Measurements from ENCODE around the gene NINJ2.

The NINJ2 gene

DNA sequence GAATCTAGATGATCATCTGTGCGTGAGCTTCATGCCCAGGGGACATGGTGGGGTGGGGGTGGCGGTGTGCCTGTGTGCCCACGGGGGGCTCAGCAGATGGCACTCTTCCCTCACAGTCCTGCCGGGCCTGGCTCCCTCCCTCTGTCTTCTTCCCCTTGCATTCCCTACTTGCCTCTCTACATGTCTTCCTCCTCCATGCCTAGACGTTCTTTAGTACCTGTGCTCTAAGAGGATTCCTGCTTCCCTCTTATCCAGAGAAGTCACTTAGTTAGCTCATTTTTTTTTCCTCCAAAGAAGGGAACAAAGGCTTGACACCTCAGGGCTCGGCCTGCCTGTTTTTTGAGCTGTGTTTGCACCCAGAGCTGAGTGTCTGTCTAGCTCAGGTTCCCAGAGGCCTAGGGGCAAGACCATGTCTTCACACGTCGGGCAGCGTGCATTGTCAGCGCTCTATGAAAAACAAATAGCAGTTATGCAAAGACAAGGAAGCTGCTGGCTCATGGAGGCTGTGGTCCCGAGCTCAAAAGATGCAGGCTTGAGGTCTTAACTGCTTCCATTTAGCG is 48.8 kb downstream of the NINJ2 start:
- peak in 1 of 2 donors; percentile 21 for DNase-seq (ENCODE audit: low read depth in 2 of 2)

DNA sequence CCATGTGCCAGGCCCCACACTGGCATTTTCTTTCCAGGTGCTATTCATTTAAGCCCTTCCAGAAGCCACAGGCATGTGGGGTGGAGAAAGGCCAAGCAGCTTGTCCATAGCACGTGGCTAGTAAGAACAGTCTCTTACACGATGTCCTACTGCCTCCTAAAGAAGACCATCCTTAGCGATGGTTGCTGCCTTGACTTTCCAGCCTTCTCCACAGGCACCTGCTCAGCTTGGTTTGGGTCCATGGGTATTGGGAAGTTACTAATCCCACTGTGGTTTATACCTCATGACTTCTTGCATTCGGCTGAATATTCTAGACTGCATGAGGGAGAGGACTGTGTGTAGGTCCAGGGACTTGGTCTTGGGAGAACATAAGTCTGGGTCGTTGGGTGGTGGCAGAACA is 49.2 kb downstream of the NINJ2 start:
- no peak for DNase-seq (ENCODE audit: low read depth in 2 of 2)

DNA sequence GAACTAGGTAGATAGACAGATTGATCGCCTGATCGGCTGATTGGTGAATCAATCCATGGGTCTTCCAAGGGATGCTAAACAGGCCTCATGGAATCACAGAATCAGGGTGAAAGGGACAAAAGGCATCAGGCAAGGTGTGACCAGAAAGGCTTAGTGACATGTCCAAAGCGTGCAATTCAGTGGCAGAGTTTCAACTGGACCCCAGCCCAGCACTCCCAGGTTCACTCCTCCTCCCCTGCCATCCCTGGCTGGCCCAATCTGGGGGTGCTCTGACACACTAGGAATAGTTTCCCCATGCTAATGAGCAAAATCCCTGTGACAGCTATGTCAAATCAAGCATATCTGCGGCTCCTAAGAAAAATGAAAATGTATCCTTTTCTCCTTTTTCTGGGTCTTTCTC is 50.4 kb downstream of the NINJ2 start:
- DNase-seq (ENCODE audit: low read depth in 2 of 2): no peak

DNA sequence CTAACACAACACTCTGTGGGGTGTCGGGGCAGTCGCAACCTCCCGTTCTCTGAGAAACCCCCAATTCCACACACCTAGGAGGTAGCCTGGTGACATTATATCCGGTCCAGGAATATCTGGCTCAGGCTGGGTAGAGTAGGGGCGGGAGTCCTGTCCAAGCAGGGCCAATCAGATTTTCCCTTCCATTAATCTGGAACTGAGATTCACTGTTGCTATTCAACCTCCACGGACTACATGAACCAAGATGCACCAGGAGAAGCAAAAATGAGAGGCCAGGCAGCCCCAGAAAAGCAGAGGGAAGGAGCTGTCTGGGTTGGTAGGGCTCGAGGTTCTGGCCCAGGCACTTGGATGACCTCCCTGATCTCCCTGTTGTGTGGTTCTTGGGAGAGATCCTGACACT is 51.0 kb downstream of the NINJ2 start:
- DNase-seq (ENCODE audit: low read depth in 2 of 2): no peak

DNA sequence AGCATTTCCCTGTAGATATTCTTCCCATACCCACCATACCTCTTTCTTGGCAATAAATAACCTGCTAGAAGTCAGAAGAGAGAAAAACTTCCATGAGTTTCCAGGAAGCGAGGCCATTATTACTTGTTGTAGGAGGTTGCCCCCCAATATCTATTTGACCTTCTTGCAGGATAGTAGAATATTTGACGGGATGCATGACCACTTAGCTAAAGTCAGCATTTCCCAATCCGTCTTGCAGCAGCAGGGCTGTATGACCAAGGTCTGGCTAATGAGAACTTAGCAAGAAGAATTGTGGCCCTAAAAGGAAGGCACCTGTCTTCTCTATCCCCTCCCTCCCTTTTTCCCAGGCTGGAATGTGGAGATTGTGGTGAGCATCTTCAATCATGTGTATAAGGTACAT is 51.5 kb downstream of the NINJ2 start:
- no peak for DNase-seq (ENCODE audit: low read depth in 2 of 2)

DNA sequence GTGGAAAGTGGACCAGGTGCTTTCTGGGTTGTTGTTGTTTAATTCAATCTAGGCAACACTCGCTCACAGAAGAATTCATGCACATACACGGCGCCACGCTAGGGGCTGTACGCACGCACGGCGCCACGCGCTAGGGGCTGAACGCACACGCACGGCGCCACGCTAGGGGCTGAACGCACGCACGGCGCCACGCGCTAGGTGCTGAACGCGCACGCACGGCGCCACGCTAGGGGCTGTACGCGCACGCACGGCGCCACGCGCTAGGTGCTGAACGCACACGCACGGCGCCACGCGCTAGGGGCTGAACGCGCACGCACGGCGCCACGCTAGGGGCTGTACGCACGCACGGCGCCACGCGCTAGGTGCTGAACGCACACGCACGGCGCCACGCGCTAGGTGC is 54.3 kb downstream of the NINJ2 start:
- DNase-seq (ENCODE audit: low read depth in 2 of 2): no peak

DNA sequence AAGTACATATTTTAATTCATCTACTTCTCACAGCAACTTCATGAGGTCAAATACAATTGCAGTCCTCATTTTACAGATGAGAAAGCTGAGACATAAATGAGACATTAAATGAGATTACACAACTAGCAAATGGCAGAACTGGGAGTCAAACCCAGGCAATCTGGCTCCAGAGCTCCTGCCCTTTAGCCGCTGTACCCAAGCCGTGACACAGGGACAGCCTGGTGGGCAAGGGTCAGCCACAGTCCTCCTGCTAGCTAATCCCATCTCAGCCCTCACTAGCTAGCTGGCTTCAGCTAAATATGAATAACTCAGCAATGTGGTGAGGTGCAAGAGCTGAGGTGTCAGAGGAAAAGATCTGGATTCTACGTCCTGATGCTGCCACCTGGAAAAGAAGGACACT is 54.8 kb downstream of the NINJ2 start:
- DNase-seq (ENCODE audit: low read depth in 2 of 2): no peak

DNA sequence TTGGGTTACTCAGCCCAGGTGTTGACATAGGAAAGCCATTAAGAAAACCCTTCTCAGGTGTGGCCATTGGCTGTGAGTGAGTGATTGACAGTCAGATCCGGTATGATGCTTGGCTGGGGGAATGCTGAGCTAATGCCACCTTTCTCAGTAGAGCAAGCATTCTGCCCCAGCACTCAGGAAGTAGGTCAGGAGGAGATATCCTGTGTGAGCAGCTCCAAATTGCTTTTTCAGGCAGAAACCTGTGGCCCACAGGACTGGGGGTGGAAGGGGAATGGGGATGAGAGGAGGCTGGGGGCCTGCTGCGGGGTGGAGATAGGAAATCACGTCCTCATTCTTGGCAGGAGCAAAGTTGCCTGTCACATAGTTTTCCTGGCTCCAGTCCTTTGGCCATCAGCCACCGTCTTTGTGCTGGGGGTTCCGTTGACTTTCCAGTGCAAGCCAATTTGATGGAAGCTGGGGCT is 55.7 kb downstream of the NINJ2 start:
- no peak for DNase-seq (ENCODE audit: low read depth in 2 of 2)

DNA sequence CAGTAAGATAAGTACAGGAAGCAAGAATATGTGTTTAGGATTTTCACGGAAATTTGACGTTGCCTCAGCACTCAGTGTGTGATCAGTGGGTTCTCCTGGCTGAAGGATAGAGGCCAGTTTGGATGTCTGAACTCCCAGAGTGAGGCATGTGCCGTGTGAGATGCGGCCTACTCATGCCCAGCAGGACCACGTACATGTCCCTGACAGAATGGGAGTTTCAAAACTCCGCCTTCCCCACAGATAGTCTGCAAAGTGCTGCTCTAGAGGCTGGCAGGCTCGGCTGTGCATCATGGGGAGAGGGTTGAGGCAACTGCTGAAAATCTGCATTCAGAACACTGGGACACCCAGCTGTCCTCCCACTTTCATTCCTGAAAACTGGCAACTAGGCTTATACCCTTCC is 58.3 kb downstream of the NINJ2 start:
- no peak for DNase-seq (ENCODE audit: low read depth in 2 of 2)

DNA sequence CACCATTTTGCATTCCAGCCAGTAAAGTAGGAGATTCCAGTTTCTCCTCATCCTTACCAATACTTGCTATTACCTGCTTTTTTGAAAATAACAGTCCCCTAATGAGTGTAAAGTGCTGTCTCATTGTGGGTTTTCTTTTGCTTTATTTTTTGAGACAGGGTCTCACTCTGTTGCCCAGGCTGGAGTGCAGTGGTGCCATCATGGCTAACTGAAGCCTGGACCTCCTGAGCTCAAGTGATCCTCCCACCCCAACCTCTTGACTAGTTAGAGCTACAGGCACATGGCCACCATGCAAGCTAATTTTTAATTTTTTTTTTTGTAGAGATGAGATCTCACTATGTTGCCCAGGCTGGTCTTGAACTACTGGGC is 60.6 kb downstream of the NINJ2 start:
- no peak for DNase-seq (ENCODE audit: low read depth in 2 of 2)

DNA sequence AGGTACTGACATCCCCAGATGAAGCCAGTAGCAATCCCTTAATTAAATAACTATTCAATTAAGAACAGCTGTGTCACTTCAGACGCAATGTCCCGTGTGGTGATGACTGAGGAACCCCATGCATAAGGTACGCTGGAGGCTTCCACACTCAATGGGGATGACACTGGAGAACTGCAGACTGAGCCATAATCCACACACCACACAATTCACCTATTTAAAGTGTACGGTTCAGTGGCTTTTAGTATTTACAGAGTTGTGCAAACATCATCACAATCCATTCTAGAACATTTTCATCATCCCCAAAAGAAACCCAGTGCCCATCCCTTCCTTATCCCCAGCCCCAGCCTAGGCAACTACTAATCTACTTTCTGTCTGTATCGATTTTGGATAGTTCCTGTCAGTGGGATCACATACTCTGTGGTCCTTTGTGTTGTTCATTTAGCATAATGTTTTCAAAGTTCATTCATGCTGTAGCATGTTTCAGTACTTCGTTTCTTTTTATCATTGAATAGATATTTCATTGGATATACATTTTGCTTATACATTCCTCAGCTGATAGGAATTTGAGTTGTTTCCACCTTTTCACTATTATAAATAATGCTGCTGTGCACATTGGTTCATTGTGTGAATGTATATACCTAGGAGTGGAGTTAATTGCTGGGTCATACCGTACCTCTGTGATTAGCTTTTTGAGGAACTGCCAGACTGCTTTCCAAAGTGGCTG is 61.1 kb downstream of the NINJ2 start:
- no peak for DNase-seq (ENCODE audit: low read depth in 2 of 2)

DNA sequence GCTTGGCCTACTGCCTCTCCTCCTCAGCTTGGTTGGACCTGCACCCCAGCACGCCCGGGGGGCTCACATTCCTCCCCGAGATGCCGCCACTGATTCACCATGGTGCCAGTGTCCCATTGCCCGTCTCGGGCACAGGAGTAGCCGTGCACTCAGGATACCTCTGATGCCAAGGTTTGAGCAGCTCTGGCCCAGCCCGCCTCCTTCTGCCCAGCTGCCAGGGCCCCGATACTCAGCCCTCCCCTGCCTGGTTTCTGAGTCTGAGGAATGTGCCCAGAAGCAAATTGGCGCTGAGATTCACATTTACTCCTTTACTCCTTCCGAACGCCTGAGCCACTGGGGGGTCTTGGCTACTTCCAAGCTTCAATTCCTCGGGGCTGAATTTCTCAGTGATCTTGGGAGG is 63.5 kb downstream of the NINJ2 start:
- no peak for DNase-seq (ENCODE audit: low read depth in 2 of 2)

DNA sequence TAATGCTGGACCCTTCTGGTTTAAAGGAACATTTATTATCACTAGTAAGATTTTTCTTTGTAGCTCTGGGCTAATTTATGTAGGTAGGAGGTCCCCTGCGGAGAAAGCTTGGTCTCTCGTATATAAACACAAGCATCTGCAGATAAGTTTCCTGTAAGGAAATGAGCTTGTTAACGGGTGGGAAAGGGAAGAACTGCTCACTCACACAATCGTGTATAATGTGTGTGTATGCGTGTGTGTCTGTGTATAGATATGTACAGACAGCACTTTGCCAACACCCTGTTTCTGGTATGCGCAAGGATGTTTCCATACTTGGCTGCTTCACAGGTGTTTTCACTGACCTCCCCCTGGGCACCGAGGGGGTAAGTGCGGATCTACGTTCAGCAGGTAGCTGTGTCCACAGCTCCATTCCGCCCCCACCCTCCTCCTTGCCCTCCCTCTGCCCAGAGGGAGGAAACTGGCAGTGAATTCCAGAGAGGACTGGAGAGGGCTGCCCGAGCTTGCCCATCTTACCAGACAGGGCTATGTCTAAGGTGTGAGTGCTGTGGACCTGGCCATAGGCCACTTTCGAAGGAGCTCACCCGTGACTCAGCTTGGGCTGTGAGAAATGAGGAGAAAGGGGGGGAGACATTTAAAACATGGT is 65.2 kb downstream of the NINJ2 start:
- no peak for DNase-seq (ENCODE audit: low read depth in 2 of 2)

DNA sequence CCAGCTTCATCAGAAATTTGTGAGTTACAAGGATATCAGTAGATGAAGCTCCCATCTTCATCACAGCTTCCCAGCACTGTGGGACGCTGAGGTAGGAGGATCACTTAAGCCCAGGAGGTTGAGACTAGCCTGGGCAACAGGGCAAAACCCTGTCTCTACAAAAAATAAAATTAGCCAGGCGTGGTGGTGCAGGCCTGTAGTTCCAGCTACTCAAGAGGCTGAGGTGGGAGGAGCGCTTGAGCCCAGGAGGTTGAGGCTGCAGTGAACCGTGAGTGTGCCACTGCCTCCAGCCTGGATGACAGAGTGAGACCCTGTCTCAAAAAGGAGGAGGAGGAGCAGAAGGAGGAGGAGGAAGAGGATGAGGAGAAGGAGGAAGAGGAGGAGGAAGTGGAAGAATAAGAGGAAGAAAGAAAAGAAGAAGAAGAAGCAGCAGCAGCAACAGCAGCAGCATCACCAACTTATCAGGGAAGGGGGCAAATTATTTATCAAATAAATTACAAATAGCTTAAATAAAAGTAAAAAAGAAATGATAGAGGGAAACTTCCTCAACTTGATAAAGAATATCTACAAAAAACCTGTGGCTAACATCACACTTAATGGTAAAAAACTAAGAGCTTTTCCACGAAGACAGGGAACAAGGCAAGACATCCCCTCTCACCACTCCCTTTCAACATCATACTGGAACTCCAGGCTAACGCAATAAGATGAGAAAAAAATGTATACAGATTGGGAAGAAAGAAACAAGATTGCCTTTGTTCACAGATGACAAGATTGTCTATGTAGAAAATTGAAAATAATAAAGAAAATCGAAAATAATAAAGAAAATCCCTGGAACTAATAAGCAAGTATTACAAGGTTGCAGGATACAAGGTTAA is 69.6 kb downstream of the NINJ2 start:
- DNase-seq (ENCODE audit: low read depth in 2 of 2): no peak

DNA sequence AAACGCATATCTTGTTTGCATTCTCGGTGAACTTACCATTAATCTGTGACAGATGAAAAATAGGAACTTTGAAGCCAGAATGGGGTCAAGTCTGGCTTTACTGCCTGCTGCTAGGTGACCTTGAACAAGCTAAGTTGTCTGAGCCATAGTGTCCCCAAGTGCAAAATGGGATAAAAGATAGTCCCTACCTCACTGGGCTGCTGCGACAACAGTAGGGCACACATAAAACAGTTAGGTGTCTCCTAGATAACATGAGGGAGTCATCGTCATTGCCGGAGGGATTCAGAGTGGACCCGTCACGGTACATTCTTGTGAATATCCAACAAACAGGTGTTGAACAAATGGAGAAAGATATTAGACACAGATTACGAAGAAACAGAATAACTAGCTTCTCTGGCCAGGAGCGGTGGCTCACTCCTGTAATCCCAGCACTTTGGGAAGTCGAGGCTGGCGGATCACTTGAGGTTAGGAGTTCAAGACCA is 71.2 kb downstream of the NINJ2 start:
- no peak for DNase-seq (ENCODE audit: low read depth in 2 of 2)

DNA sequence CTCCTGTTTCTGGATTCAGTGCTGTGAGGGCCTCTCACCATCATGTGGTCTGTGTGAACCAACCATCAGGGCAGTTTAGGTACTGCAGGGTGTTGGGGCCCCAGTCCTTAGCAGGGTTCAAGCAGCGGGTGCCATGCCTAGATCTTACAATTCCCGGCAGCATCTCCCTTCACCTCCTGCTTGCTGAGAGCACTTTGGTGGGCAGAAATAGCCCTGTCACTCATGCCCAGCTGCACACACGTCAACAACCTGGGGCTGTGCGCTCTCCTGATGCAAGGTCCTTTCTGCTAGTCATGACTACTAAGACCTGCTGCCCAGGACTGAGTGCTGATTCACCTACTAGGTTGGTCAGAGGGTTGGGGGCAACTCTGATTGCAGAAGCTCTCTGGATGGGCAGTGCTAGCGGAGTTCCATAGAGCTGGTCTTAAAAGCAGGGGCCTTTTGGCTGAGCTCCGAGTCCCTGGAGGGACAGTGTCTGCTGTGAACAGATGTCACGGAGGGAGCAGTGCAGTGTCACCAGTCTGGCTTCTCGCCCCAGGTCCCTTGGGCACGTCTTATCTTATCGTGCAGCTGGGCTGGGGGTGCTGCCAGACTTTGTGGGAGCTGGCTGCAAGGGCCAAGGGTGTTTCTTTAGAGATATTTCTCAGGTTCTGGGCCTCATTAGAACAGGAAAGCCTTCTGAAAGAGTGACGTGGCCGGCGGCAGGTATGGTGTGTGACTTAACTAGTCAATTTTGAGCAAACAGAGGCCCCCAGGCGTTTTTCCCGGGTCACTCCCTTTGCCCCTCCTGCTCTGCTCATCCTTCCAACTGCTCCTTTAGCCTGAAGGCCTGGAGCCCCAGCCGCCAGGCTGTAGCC is 71.8 kb downstream of the NINJ2 start:
- no peak for DNase-seq (ENCODE audit: low read depth in 2 of 2)

DNA sequence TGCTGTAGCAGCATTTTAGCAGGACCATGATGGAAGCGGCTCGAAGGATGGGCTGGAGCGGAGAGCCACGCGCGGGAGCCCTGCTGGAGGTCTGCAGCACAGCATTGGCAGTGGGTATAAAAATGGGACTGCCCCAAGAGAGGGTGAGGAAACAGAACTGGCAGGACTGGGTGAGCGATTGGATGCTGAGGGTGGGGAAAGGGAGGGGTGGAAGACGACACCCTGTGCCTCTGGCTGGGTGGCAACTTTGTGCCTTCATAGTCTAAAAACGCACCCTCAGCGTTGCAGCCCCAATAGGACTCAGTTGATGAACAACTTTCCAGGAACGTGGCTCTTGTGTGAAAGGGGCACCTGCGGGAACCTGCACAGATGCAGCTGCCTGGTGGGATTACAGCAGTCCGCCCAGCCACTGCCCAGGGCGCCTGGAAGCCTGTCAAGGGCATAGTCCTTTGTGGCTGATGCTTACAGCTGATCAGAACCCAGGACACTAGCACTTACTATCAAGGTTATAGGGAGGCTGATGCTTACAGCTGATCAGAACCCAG is 73.0 kb downstream of the NINJ2 start:
- no peak for DNase-seq (ENCODE audit: low read depth in 2 of 2)

DNA sequence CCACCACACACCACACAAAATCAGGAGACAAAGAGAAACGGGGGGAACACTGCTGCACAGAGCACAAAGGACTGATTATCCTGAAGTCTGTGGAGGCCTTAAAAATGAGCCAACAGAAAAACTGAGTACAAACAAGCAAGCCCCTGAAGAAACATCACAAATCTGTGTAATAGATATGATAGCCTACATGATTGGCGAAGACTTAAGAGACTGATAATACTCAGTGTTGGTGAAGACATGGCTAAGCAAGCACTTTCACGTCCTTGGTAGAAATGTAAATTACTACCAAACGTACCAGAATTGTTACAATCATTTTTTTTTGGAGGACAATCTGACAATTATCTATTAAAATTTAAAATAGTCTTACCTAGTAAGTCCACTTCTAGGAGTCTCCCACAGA is 74.6 kb downstream of the NINJ2 start:
- no peak for DNase-seq (ENCODE audit: low read depth in 2 of 2)

DNA sequence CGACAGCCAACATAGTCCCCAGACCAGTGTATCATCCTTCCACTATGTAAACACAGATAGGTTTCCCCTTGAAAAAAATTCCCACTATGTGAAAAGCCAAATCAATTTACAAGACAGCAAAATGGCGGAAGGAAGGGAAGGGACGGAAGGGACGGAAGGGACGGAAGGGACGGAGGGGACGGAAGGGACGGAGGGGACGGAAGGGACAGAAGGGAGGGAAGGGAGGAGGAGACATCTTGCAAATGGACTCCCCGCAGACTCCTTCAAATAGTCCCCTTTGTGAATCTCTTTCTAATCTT is 75.3 kb downstream of the NINJ2 start:
- no peak for DNase-seq (ENCODE audit: low read depth in 2 of 2)

DNA sequence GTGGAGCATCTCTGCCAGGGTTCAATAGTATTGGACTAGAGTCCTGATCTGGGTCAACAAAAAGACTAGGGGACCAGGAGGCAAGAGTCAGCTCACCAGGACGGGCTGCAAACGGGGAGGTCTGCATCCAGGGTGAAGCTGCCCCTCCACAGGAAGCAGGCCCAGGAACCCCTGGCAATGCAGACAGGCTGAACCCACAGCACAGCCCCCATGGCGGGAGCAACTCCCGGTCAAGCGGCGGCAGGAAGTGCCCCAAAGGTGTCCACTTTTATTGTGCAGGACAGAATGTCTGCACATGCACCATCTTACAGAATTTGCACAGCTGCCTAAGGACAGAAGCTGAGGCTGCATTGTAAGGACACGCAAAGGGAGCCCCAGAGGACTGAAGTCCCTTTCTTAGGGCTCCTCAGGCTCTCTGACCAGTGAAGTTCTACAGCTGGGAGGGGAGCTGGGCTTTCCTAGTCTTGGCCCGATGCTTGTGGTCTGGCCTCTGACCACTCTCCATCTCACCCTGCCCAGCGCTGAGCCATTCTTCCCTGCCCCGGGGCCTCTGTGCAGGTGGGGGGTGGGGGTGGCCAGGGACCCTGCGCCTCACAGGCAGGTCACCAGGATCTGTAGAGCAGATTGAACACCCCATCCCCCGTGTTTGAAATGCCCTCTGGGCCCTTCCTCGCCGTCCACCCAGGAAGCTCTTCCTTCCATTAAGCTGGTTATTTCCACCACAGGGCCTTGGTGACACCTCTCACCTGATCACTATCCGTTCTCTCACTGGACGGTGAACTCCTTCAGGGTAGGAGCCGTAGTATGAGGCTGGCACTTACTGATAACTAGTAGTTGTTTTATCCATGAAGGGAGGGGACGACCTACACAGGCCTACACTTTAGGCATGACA is 75.9 kb downstream of the NINJ2 start:
- no peak for DNase-seq (ENCODE audit: low read depth in 2 of 2)

Measured in stimulated activated CD4-positive, alpha-beta T cell treated with anti-CD3 and anti-CD28 coated beads, Interleukin-1b, Interleukin-23, amount 100 ng/mL, for 4 hours (primary cell).